K562 (cell line): Measurements from ENCODE around the gene HVCN1. TPM values are rescaled to one million over a fixed set of nuclear protein-coding genes. Genes with fewer than 3 reads are reported as not detected.

ENCODE experiments used
- ATAC-seq: fragments of 200-7000 bp; cut with Tn5 transposase; 3 replicates; pipeline ENCODE4 v1.9.1; 2020; ENCODE audit warnings: moderate library complexity
- BruUV-seq: library from RNA; stranded (reverse); fragments of 400-500 nt; replicated peaks from 2 replicates; lab custom pipeline; 2021; lab: Mats Ljungman, UMichigan
- CTCF ChIA-PET: fragments of 300-600 bp; formaldehyde crosslinking; extraction: SDS; loops from one replicate; lab custom pipeline; 2021; ENCODE audit warnings: low intra/inter-chr PET ratio; lab: Yijun Ruan, JAX
- POLR2A ChIA-PET: fragments of 300-600, 350-650 bp; sonication (Branson Sonifier 250); formaldehyde crosslinking; extraction: SDS; loops from one replicate; lab custom pipeline; 2021; ENCODE audit warnings: antibody characterized with exemption, inconsistent platforms; lab: Yijun Ruan, JAX
- DNase-seq, 4 experiments: peaks; one replicate each; pipeline versions ENCODE4 v3.0.0 to v3.0.0-alpha.2; 2011 to 2018; ENCODE audit warnings: low spot score in 3 of 4, mixed read lengths in 3 of 4; ENCODE audit errors: extremely low read depth in 1 of 4
- FAIRE-seq: peaks from 2 replicates; lab custom pipeline; 2011; peaks lifted over from hg19 to GRCh38; lab: Jason Lieb, UNC
- H2AFZ ChIP-seq: 2 replicates; pipeline ENCODE4 v1.6.0; 2011; ENCODE audit warnings: low read depth, low read length, control low read depth, inconsistent platforms
- H3K27ac ChIP-seq: fragments of 200-600 bp; 3 replicates; pipeline ENCODE4 v1.8.0; 2011; ENCODE audit warnings: low read depth, mild to moderate bottlenecking, control low read depth, inconsistent platforms, low read length, moderate library complexity, mixed read lengths; ENCODE audit errors: extremely low read depth
- H3K27me3 ChIP-seq, 2 experiments: fragments of 300-600 bp in 1 of 2; 2 replicates in 1 of 2; 3 replicates in 1 of 2; pipeline versions ENCODE4 v1.6.0 to v1.8.0; 2011; ENCODE audit warnings: inconsistent platforms in 2 of 2, low read length in 2 of 2, mild to moderate bottlenecking in 1 of 2, mixed read lengths in 1 of 2, moderate library complexity in 1 of 2; ENCODE audit not compliant: control insufficient read depth in 2 of 2, insufficient read depth in 2 of 2
- H3K36me3 ChIP-seq: fragments of 300-600 bp; 3 replicates; pipeline ENCODE4 v1.8.0; 2011; ENCODE audit warnings: mild to moderate bottlenecking, low read length, inconsistent platforms; ENCODE audit not compliant: control insufficient read depth, insufficient read depth
- H3K4me1 ChIP-seq, 2 experiments: fragments of 200-600 bp in 1 of 2; replicated peaks in 1 of 2; 2 replicates in 1 of 2; 3 replicates in 1 of 2; pipeline versions ENCODE4 v1.5.1 to v1.8.0; 2011; ENCODE audit warnings: inconsistent platforms in 2 of 2, low read length in 2 of 2, mild to moderate bottlenecking in 1 of 2, mixed read lengths in 1 of 2, moderate library complexity in 1 of 2; ENCODE audit not compliant: control insufficient read depth in 2 of 2, insufficient read depth in 2 of 2
- H3K4me2 ChIP-seq: 2 replicates; pipeline ENCODE4 v1.6.1; 2011; ENCODE audit warnings: low read length, control low read depth, inconsistent platforms, mixed read lengths; ENCODE audit not compliant: insufficient read depth
- H3K4me3 ChIP-seq: fragments of 200-600 bp; sonication (generic), shearing (Covaris generic); 2 replicates; pipeline ENCODE4 v1.5.1; 2016; ENCODE audit warnings: control low read depth, inconsistent platforms
- H3K79me2 ChIP-seq: fragments of 200-600 bp; 3 replicates; pipeline ENCODE4 v1.8.0; 2011; ENCODE audit warnings: low read length, inconsistent platforms; ENCODE audit not compliant: control insufficient read depth, insufficient read depth
- H3K9ac ChIP-seq, 2 experiments: 2 replicates each; pipeline versions ENCODE4 v1.6.0 to v1.6.1; 2011; ENCODE audit warnings: low read depth in 2 of 2, low read length in 2 of 2, control low read depth in 1 of 2, inconsistent platforms in 1 of 2, mild to moderate bottlenecking in 1 of 2, mixed read lengths in 1 of 2; ENCODE audit not compliant: insufficient read depth in 1 of 2
- H3K9me1 ChIP-seq: one replicate; pipeline ENCODE4 v1.6.0; 2011; ENCODE audit warnings: inconsistent platforms, mild to moderate bottlenecking, low read length, moderate library complexity; ENCODE audit not compliant: control insufficient read depth, insufficient read depth
- H3K9me3 ChIP-seq: replicated peaks from 2 replicates; pipeline ENCODE4 v1.5.1; 2011; ENCODE audit warnings: low read depth, low read length, inconsistent platforms; ENCODE audit not compliant: control insufficient read depth, insufficient read depth
- H4K20me1 ChIP-seq: replicated peaks from 2 replicates; pipeline ENCODE4 v1.6.1; 2011; ENCODE audit warnings: low read length, inconsistent platforms, mixed read lengths; ENCODE audit not compliant: control insufficient read depth, insufficient read depth
- CAMTA2 ChIP-seq: fragments of 250-450 bp; sonication (Bioruptor Pico); conservative IDR thresholded peaks from 2 replicates; pipeline ENCODE4 v1.5.1; 2022
- EGR1 ChIP-seq: fragments of 450-650 bp; conservative IDR thresholded peaks from 2 replicates; pipeline ENCODE4 v1.6.1; 2017; ENCODE audit warnings: mild to moderate bottlenecking
- MED1 ChIP-seq: sonication (generic); formaldehyde crosslinking; IDR thresholded peaks from 2 replicates; pipeline ENCODE4 v1.8.1; 2023; ENCODE audit warnings: missing genetic modification reagents, borderline replicate concordance
- SRSF1 ChIP-seq: fragments of 200-400 bp; formaldehyde crosslinking; IDR thresholded peaks from 2 replicates; pipeline ENCODE4 v1.6.1; 2017; ENCODE audit warnings: mild to moderate bottlenecking, low read depth, low read length, moderate library complexity
- TCF3 ChIP-seq: sonication (generic); formaldehyde crosslinking; IDR thresholded peaks from 2 replicates; pipeline ENCODE4 v1.4.0; 2020; ENCODE audit warnings: mild to moderate bottlenecking, missing genetic modification reagents
- WGBS: fragments of 100-300 bp; shearing (Covaris generic); methylation state at CpG from one replicate; pipeline ENCODE4 v1.1.6; 2016; ENCODE audit warnings: low coverage, mixed read lengths; ENCODE audit not compliant: insufficient coverage; ENCODE audit errors: missing lambda C conversion rate; 5-methylcytosine and 5-hydroxymethylcytosine counted together
- in situ Hi-C: fragments of 300-500 bp; cut with MboI; formaldehyde crosslinking; loops from 4 replicates; pipeline ENCODE4 v1.15.0; 2018; ENCODE audit warnings: inconsistent platforms, mixed read lengths
- intact Hi-C: fragments of 100-400 bp; cut with micrococcal nuclease; formaldehyde crosslinking; loops from 2 replicates; pipeline ENCODE4 v1.14.2; 2022
- polyA plus RNA-seq, 8 experiments: library from polyadenylated mRNA; depleted of rRNA in 4 of 8; stranded (reverse) in 5 of 8; unstranded in 3 of 8; fragments of >200 nt; fragmentation: Nextera tagmentation in 2 of 8; fragmentation: Illumina TruSeq in 1 of 8; extraction: Ambion mirVana in 2 of 8; extraction: Trizol in 1 of 8; gene quantifications; 2 replicates each; pipeline versions ENCODE4 v1.2.1 to v1.2.3, GENCODE V29; 2011 to 2014; ENCODE audit warnings: inconsistent platforms in 1 of 8, missing spikeins in 1 of 8
- total RNA-seq, 7 experiments: library from RNA; depleted of rRNA in 6 of 7; stranded (reverse); fragments of >200 nt in 6 of 7; fragmentation: Illumina TruSeq in 2 of 7; extraction: Trizol in 2 of 7; gene quantifications; 2 replicates each; pipeline versions ENCODE4 v1.2.1 to v1.2.3, GENCODE V29; 2011 to 2021; ENCODE audit warnings: low replicate concordance in 1 of 7
- TF ChIP-seq, protein P1 (sequence below): sonication (generic); formaldehyde crosslinking; IDR thresholded peaks from 2 replicates; pipeline ENCODE4 v1.8.0; 2022; ENCODE audit warnings: missing genetic modification reagents, mild to moderate bottlenecking, moderate library complexity, borderline replicate concordance
- TF ChIP-seq, protein P2 (sequence below): fragments of 250-450 bp; sonication (Bioruptor Pico); IDR thresholded peaks from 2 replicates; pipeline ENCODE4 v1.8.0; 2022; ENCODE audit warnings: inconsistent platforms
- TF ChIP-seq, protein P3 (sequence below), 2 experiments: fragments of 450-650 bp in 1 of 2; sonication (generic) in 1 of 2; formaldehyde crosslinking in 1 of 2; IDR thresholded peaks; 2 replicates each; pipeline versions ENCODE4 v1.7.1 to v1.9.0; 2016 to 2022; ENCODE audit warnings: inconsistent platforms in 1 of 2, mild to moderate bottlenecking in 1 of 2, missing genetic modification reagents in 1 of 2

HVCN1 gene
- total and polyA plus RNA-seq, 9 of the 15 experiments (the other 6 are each of a cell fraction or from before 2014, with no cell fraction given): 0.21 to 1.4 (median 0.74) TPM

DNA sequence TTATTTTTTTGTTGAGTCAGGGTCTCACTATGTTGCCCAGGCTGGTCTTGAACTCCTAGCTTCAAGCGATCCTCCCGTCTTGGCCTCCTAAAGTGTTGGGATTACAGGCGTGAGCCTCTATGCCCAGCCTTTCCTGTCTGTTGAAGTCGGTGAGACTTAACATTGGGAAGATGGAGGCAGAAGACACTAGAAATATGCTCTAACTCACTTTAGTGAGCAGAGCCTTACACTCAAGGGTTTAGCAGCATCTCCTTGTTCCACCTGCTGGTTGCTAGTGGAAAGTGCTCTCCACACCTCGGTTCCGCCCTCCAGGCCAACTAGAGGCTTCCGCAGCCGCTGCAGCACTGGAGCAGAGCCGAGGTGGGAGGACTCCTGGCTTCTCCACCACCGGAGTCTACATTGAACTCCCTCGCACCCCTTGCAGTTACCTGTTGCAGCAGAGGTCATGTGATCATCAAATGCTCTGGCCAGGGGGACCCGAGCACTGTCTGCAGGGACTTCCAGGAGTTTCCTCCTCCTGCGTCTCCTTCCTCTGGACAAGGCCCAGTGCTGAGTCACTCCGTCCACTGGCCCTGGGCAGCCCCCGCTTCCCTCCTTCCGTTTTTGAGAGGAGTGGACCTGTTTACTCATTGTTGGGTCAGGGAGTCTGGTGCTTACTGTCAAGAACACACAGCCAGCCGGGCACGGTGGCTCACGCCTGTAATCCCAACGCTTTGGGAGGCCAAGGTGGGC lies 9.4 kb upstream of the HVCN1 start:
- Histone ChIP-seq H3K9me1 (no peaks in the 10 kb centered on the region), H3K9ac (peak overlapping the region; percentile 50 to 70; a peak in 3 of 4 replicates), H2AFZ (peak overlapping the region; percentile 99), H3K4me1 (peaks cover 35 to 42% of the 10 kb centered on the region in 2 experiments), H3K27ac (peak overlapping the region; percentile 72), H3K4me3 (peak overlapping the region; percentile 10; the same call in 1 of the 2 replicates), H3K27me3 (no peaks in the 10 kb centered on the region), H3K36me3 (no peaks in the 10 kb centered on the region), H4K20me1 (no peaks in the 10 kb centered on the region), H3K9me3 (no peaks in the 10 kb centered on the region), H3K4me2 (peak overlapping the region; percentile 88), H3K79me2 (no peaks in the 10 kb centered on the region)
- ATAC-seq (peak; percentile 97), FAIRE-seq (peak; percentile 98), DNase-seq (peak; percentile 77 to 92 (median 78))
- BruUV-seq: no TSS peak
- in situ Hi-C loops: no loop called here
- intact Hi-C loops: loop anchor here (2.0 to 5.0 kb wide), 6 partner anchors 50 to 189 kb away; no protein-coding TSS in a partner anchor
- 15% methylated on average over 20 of the region's 20 CpGs for WGBS
- POLR2A ChIA-PET: interaction anchor here (0.7 to 0.9 kb wide), 2 partner anchors 8 to 13 kb away, joined by 3 read pairs; no protein-coding TSS in a partner anchor
- CTCF ChIA-PET: interaction anchor here (0.8 to 1.8 kb wide), 3 partner anchors 146 to 248 kb away, joined by 3 to 4 read pairs (median 3); partner anchors contain the start of gene ARPC3
- TF ChIP-seq, protein P1, sequence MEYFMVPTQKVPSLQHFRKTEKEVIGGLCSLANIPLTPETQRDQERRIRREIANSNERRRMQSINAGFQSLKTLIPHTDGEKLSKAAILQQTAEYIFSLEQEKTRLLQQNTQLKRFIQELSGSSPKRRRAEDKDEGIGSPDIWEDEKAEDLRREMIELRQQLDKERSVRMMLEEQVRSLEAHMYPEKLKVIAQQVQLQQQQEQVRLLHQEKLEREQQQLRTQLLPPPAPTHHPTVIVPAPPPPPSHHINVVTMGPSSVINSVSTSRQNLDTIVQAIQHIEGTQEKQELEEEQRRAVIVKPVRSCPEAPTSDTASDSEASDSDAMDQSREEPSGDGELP: peak; percentile 57; the same call in 1 of the 2 replicates
- no peak for TF ChIP-seq CAMTA2 (CRISPR knock-in tag)
- no peak for TF ChIP-seq MED1 (CRISPR knock-in tag)
- no peak for TF ChIP-seq TCF3 (CRISPR knock-in tag)
- TF ChIP-seq SRSF1: no peak
- TF ChIP-seq, protein P2, sequence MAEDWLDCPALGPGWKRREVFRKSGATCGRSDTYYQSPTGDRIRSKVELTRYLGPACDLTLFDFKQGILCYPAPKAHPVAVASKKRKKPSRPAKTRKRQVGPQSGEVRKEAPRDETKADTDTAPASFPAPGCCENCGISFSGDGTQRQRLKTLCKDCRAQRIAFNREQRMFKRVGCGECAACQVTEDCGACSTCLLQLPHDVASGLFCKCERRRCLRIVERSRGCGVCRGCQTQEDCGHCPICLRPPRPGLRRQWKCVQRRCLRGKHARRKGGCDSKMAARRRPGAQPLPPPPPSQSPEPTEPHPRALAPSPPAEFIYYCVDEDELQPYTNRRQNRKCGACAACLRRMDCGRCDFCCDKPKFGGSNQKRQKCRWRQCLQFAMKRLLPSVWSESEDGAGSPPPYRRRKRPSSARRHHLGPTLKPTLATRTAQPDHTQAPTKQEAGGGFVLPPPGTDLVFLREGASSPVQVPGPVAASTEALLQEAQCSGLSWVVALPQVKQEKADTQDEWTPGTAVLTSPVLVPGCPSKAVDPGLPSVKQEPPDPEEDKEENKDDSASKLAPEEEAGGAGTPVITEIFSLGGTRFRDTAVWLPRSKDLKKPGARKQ (CRISPR knock-in tag): no peak
- peak; percentile 76 for TF ChIP-seq EGR1
- TF ChIP-seq, protein P3, sequence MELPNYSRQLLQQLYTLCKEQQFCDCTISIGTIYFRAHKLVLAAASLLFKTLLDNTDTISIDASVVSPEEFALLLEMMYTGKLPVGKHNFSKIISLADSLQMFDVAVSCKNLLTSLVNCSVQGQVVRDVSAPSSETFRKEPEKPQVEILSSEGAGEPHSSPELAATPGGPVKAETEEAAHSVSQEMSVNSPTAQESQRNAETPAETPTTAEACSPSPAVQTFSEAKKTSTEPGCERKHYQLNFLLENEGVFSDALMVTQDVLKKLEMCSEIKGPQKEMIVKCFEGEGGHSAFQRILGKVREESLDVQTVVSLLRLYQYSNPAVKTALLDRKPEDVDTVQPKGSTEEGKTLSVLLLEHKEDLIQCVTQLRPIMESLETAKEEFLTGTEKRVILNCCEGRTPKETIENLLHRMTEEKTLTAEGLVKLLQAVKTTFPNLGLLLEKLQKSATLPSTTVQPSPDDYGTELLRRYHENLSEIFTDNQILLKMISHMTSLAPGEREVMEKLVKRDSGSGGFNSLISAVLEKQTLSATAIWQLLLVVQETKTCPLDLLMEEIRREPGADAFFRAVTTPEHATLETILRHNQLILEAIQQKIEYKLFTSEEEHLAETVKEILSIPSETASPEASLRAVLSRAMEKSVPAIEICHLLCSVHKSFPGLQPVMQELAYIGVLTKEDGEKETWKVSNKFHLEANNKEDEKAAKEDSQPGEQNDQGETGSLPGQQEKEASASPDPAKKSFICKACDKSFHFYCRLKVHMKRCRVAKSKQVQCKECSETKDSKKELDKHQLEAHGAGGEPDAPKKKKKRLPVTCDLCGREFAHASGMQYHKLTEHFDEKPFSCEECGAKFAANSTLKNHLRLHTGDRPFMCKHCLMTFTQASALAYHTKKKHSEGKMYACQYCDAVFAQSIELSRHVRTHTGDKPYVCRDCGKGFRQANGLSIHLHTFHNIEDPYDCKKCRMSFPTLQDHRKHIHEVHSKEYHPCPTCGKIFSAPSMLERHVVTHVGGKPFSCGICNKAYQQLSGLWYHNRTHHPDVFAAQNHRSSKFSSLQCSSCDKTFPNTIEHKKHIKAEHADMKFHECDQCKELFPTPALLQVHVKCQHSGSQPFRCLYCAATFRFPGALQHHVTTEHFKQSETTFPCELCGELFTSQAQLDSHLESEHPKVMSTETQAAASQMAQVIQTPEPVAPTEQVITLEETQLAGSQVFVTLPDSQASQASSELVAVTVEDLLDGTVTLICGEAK (IDR thresholded peaks at IDR 0.05): peak; percentile 65
- TF ChIP-seq, protein P3 (CRISPR knock-in tag; IDR thresholded peaks at IDR 0.05): no peak
